Panc1 (cell line): ENCODE data around the gene CATSPERZ. TPM values are rescaled to one million over a fixed set of nuclear protein-coding genes. Genes with fewer than 3 reads are reported as not detected.

ENCODE experiments used
- ATAC-seq: fragments of 200-7000 bp; cut with Tn5 transposase; 2 replicates; pipeline ENCODE4 v1.9.1; 2020; ENCODE audit warnings: mild to moderate bottlenecking, moderate library complexity
- BruUV-seq: library from RNA; stranded (reverse); fragments of 400-500 nt; replicated peaks from 2 replicates; lab custom pipeline; 2021; lab: Mats Ljungman, UMichigan
- CTCF ChIA-PET: fragments of 300-600 bp; sonication (Branson Sonifier 250); formaldehyde crosslinking; loops from one replicate; lab custom pipeline; 2022; ENCODE audit warnings: antibody characterized with exemption; lab: Charles Lee
- POLR2A ChIA-PET: fragments of 300-600 bp; sonication (Branson Sonifier 250); formaldehyde crosslinking; loops from one replicate; lab custom pipeline; 2022; ENCODE audit warnings: antibody characterized with exemption; lab: Charles Lee
- DNase-seq: peaks from one replicate; pipeline ENCODE4 v3.0.0-alpha.2; 2010; ENCODE audit warnings: low read depth, low spot score
- H3K27ac ChIP-seq: 2 replicates; pipeline ENCODE4 v1.5.1; 2011; ENCODE audit warnings: mild to moderate bottlenecking, low read length, inconsistent platforms
- H3K27me3 ChIP-seq: fragments of 200-500 bp; sonication (Bioruptor generic); 2 replicates; pipeline ENCODE4 v1.6.0; 2014; ENCODE audit warnings: low read length, inconsistent platforms; ENCODE audit not compliant: control insufficient read depth, insufficient read depth
- H3K36me3 ChIP-seq: fragments of 200-500 bp; sonication (Bioruptor generic); 2 replicates; pipeline ENCODE4 v1.5.1; 2014; ENCODE audit warnings: inconsistent platforms, mild to moderate bottlenecking, low read length, moderate library complexity; ENCODE audit not compliant: control insufficient read depth, insufficient read depth
- H3K4me1 ChIP-seq: 2 replicates; pipeline ENCODE4 v1.5.1; 2011; ENCODE audit warnings: inconsistent platforms, mild to moderate bottlenecking, low read length, moderate library complexity; ENCODE audit not compliant: control insufficient read depth, insufficient read depth
- H3K4me3 ChIP-seq, 2 experiments: 2 replicates each; pipeline ENCODE4 v1.5.1; 2011 to 2012; ENCODE audit warnings: low read depth in 2 of 2, low read length in 2 of 2, mild to moderate bottlenecking in 2 of 2, inconsistent platforms in 1 of 2, moderate library complexity in 1 of 2
- H3K9me3 ChIP-seq: fragments of 200-500 bp; sonication (Bioruptor generic); 2 replicates; pipeline ENCODE4 v1.5.1; 2014; ENCODE audit warnings: low read depth, mild to moderate bottlenecking, inconsistent platforms, low read length, moderate library complexity; ENCODE audit not compliant: control insufficient read depth, insufficient read depth
- POLR2AphosphoS5 ChIP-seq: IDR thresholded peaks from 2 replicates; pipeline ENCODE4 v1.6.1; 2012; ENCODE audit warnings: mild to moderate bottlenecking, low read depth, low read length, moderate library complexity
- SIN3A ChIP-seq: IDR thresholded peaks from 2 replicates; pipeline ENCODE4 v1.6.1; 2012; ENCODE audit warnings: low read depth, mild to moderate bottlenecking, low read length, moderate library complexity, borderline replicate concordance; ENCODE audit not compliant: insufficient read depth
- TCF7L2 ChIP-seq: IDR thresholded peaks from 2 replicates; pipeline ENCODE4 v1.6.1; 2011; ENCODE audit warnings: mild to moderate bottlenecking, low read depth, low read length, inconsistent platforms
- in situ Hi-C: cut with HindIII; loops from 2 replicates; pipeline ENCODE4 v1.10.0; 2016; ENCODE audit warnings: low sequenced_read_pairs, low pct_unique_long_range_greater_than_20kb
- intact Hi-C: fragments of 100-400 bp; cut with micrococcal nuclease; formaldehyde crosslinking; loops from one replicate; pipeline ENCODE4 v1.10.0; 2022; ENCODE audit not compliant: unreplicated experiment
- total RNA-seq: library from RNA; stranded (reverse); gene quantifications from one replicate; pipeline ENCODE4 v1.2.1, GENCODE V29; 2021; ENCODE audit not compliant: unreplicated experiment
- TF ChIP-seq, protein P1 (sequence below): fragments of 450-650 bp; IDR thresholded peaks from 2 replicates; pipeline ENCODE4 v1.5.1; 2017; ENCODE audit warnings: mild to moderate bottlenecking
- TF ChIP-seq, protein P2 (sequence below), 2 experiments: IDR thresholded peaks; 2 replicates each; pipeline ENCODE4 v1.6.1; 2011 to 2012; ENCODE audit warnings: low read depth in 2 of 2, control low read depth in 1 of 2, low read length in 1 of 2, mild to moderate bottlenecking in 1 of 2, moderate library complexity in 1 of 2; ENCODE audit not compliant: insufficient read depth in 1 of 2

The CATSPERZ gene
- total RNA-seq, 1 experiment from 2014 or later: 0.64 TPM

DNA sequence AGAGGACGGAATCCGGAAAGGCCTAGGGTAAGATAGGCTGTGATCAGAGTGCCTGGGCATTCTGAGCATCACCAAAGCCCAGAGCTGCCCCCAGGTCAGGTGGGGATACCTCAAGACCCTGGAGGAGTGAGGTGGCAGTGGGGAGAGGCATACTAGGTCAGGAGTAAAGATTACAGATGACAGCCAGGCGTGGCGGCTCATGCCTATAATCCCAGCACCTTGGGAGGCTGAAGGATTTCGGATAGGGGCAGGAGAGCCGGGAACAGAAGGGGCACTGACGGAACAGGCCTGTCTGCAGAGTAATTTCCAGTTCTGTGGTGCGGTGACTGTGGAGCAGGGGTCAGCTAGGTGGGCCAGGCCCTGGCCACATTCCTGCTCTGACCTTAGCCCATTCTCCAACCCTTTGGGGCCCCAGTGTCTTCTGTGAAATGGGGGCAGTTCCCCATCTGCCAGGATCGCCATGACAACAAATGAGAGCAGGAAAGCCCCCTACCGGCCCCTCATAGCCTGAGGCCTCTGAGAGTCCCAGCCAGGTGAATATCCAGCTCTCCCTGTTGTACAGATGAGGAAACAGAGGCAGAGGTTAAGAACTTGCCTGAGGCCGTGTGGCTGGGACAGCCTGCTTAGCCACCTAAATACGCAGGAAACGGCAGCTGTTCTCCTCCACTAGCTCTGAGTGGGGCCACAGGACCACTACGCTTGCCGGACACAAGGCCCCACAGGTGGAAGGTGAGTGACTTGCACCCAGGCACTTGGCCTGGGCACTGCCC lies 24.9 kb upstream of the CATSPERZ start:
- in situ Hi-C loops (no loop called here), intact Hi-C loops (no loop called here)
- TF ChIP-seq, protein P1, sequence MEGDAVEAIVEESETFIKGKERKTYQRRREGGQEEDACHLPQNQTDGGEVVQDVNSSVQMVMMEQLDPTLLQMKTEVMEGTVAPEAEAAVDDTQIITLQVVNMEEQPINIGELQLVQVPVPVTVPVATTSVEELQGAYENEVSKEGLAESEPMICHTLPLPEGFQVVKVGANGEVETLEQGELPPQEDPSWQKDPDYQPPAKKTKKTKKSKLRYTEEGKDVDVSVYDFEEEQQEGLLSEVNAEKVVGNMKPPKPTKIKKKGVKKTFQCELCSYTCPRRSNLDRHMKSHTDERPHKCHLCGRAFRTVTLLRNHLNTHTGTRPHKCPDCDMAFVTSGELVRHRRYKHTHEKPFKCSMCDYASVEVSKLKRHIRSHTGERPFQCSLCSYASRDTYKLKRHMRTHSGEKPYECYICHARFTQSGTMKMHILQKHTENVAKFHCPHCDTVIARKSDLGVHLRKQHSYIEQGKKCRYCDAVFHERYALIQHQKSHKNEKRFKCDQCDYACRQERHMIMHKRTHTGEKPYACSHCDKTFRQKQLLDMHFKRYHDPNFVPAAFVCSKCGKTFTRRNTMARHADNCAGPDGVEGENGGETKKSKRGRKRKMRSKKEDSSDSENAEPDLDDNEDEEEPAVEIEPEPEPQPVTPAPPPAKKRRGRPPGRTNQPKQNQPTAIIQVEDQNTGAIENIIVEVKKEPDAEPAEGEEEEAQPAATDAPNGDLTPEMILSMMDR: no peak
- TF ChIP-seq SIN3A (no peak), POLR2AphosphoS5 (no peak), TCF7L2 (no peak)
- TF ChIP-seq, protein P2, sequence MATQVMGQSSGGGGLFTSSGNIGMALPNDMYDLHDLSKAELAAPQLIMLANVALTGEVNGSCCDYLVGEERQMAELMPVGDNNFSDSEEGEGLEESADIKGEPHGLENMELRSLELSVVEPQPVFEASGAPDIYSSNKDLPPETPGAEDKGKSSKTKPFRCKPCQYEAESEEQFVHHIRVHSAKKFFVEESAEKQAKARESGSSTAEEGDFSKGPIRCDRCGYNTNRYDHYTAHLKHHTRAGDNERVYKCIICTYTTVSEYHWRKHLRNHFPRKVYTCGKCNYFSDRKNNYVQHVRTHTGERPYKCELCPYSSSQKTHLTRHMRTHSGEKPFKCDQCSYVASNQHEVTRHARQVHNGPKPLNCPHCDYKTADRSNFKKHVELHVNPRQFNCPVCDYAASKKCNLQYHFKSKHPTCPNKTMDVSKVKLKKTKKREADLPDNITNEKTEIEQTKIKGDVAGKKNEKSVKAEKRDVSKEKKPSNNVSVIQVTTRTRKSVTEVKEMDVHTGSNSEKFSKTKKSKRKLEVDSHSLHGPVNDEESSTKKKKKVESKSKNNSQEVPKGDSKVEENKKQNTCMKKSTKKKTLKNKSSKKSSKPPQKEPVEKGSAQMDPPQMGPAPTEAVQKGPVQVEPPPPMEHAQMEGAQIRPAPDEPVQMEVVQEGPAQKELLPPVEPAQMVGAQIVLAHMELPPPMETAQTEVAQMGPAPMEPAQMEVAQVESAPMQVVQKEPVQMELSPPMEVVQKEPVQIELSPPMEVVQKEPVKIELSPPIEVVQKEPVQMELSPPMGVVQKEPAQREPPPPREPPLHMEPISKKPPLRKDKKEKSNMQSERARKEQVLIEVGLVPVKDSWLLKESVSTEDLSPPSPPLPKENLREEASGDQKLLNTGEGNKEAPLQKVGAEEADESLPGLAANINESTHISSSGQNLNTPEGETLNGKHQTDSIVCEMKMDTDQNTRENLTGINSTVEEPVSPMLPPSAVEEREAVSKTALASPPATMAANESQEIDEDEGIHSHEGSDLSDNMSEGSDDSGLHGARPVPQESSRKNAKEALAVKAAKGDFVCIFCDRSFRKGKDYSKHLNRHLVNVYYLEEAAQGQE (IDR thresholded peaks at IDR 0.05; ENCODE audit: insufficient read depth in 1 of 2, low read depth in 2 of 2, low read length in 1 of 2): no peak
- CTCF ChIA-PET: no interaction called here
- no peak overlapping the region for H3K4me3 ChIP-seq
- H3K27ac ChIP-seq: no peak overlapping the region
- POLR2A ChIA-PET: interaction anchor here (1.0 kb wide), 1 partner anchor 9 kb away, joined by 3 read pairs; the partner anchor contains the start of gene BAD
- H3K4me1 ChIP-seq: no peaks in the 10 kb centered on the region
- DNase-seq (no peak), ATAC-seq (no peak)
- BruUV-seq: no TSS peak
- H3K9me3 ChIP-seq: no peaks in the 10 kb centered on the region
- H3K27me3 ChIP-seq: no peaks in the 10 kb centered on the region
- no peaks in the 10 kb centered on the region; the same call in 1 of the 2 replicates for H3K36me3 ChIP-seq

DNA sequence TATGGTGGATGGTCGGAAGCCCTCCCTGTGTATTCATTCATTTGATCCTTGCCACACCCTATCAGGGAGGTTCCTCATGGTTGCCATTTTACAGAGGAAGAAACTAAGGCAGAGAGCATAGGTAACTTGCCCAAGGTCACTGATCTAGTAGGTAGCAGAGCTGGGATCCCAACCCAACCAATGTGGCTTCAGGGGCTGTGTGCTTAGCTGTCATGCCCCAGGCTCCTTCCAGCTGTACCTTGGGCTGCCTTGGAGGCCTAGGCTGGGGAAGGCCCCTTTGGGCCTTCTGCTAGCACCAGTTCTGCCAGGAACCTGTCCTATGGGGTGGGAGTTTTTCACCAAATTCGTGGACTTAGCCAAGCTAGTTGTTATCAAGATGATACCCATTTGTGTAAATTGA lies 24.3 kb upstream of the CATSPERZ start:
- no peak overlapping the region for H3K27ac ChIP-seq
- CTCF ChIA-PET: no interaction called here

More for the DNA sequence above, 24.3 kb upstream of the CATSPERZ start:
- in situ Hi-C loops (no loop called here), intact Hi-C loops (no loop called here)
- DNase-seq: no peak
- no TSS peak for BruUV-seq
- H3K4me1 ChIP-seq: no peaks in the 10 kb centered on the region
- POLR2A ChIA-PET: interaction anchor here (1.0 kb wide), 1 partner anchor 9 kb away, joined by 3 read pairs; the partner anchor contains the start of gene BAD
- H3K27me3 ChIP-seq: no peaks in the 10 kb centered on the region
- TF ChIP-seq TCF7L2: no peak
- no peak for TF ChIP-seq POLR2AphosphoS5
- TF ChIP-seq SIN3A: no peak
- TF ChIP-seq, protein P1: no peak
- TF ChIP-seq, protein P2 (IDR thresholded peaks at IDR 0.05; ENCODE audit: insufficient read depth in 1 of 2, low read depth in 2 of 2, low read length in 1 of 2): no peak
- H3K9me3 ChIP-seq: no peaks in the 10 kb centered on the region
- H3K4me3 ChIP-seq: no peak overlapping the region
- H3K36me3 ChIP-seq: no peaks in the 10 kb centered on the region
- no peak for ATAC-seq
